NCI-H510A treated with DMSO at 0.1 percent for 48 hours (cell line): ENCODE data around the gene RBM39.
"Not testable (repeated sequence)": the region's sequence is repeated elsewhere in the genome, so short reads cannot be mapped to it uniquely, and the experiment has no call there.

Experiments used
- DNase-seq: peaks from one replicate; lab custom pipeline; 2025; lab: John Stamatoyannopoulos, UW

The RBM39 gene

DNA sequence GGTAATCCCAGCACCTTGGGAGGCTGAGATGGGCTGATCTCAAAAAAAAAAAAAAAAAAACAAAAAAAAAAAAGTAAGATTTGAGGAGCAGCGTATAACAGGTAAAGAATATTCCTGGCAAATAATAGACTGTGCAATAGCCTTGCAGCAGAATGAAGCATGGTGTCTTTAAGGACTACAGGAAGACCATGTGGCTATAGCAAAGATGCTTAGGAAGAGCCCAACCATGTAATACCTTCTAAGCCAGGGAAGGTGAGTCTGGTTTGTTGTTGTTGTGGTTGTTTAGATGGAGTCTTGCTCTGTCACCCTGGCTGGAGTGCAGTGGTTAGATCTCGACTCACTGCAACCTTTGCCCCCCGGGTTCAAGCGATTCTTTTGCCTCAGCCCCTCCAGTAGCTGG lies 14.3 kb upstream of the RBM39 start:
- DNase-seq, result no peak

DNA sequence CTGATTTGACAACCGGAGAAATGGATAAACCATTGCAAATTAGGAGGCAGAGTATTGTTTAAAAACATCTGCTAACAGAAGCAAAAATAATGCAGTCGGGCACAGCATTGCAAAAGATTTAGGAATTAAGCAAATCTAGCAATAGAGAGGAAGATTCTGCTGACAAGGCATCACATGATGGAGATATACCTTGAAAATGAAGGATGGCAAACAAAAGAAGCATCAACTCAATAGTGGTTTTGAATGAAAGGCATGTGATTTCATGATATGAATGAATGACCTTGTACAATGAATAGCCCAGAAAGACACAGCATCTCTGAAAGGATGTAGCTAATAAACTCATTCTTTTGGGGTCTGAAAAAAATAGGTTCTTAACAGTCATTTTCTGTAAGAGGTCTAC lies 8.6 kb upstream of the RBM39 start:
- DNase-seq, result no peak

DNA sequence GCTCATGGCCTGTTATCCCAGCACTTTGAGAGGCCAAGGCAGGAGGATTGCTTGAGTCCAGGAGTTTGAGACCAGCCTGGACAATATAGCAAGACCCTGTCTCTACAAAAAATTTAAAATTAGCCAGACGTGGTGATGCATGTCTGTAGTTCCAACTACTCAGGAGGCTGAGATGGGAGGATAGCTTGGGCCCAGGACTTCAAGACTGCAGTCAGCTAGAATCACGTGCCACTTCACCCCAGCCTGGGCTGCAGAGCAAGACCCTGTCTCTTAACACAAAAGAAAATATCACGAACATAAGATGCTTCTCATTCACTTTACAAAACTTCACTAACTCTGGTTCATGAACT lies 2.4 kb upstream of the RBM39 start:
- not testable (repeated sequence) for DNase-seq

DNA sequence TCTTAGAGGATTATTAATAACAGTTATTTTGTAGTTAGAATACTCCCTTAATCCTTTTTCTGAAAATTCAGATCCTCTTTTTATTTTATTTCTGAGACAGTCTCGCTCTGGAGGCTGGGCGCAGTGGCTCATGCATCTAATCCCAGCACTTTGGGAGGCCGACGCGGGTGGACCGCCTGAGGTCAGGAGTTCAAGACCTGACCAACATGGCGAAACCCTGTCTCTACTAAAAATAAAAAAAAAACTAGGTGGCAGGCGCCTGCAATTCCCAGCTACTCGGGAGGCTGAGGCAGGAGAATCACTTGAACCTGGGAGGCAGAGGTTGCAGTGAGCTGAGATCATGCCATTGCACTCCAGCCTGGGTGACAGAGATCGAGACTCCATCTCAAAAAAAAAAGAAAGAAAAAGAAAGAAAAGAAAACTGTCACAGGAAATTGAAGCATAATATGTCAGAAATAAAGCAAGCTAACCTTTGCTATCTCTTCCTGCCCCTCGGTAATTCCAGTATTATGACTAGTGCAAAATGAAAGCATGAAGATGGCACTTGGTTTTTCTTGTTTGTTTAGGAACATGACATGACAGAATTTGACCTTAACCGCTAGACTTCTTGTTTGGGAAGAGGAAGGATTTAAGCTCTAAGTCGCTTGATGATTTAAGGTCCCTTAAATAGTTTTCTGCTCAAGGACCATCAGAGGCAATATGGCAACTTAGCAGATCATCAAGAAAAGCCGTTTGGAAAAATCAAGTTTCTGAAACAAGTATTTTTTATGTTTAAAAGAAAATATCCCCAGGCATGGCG lies 1.8 kb upstream of the RBM39 start:
- DNase-seq, result no peak

DNA sequence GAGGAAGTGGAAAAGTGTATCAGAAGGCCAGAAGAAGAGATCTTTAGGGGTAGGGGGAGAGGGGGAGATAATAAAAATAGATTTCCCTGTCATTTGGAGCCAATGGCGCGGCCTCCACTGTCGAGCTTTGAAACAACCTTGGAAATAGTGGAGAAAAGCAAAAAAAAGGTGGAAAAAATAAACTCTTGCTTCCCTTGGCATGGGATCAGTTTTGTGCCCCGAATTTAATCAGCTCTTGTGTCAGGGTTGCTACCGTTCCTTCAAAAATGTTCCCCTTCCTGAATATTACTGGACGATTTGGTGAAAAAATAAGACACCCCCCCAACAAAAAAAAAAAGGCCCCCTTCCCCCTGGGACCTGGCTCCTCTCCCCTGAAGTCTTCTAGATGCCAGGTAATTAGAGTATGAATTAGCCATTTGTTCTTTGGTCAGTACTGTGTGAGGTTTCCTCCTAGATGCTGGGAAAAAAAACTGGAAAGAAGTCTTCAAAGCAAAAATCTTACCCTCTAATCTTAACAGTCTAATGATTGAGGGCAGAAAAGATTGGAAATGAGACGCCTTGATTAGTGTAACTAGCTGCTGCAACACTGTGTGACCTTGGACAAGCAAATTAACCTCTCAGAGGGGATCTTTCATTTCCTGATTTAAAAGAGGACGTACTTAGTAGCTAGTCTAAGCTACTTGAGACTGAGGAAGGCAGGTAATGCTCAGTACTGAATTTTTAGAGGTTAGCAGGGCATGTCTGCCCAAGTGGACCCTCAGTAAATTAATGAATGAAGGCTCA lies 872 bp upstream of the RBM39 start:
- DNase-seq, result peak; percentile 44

DNA sequence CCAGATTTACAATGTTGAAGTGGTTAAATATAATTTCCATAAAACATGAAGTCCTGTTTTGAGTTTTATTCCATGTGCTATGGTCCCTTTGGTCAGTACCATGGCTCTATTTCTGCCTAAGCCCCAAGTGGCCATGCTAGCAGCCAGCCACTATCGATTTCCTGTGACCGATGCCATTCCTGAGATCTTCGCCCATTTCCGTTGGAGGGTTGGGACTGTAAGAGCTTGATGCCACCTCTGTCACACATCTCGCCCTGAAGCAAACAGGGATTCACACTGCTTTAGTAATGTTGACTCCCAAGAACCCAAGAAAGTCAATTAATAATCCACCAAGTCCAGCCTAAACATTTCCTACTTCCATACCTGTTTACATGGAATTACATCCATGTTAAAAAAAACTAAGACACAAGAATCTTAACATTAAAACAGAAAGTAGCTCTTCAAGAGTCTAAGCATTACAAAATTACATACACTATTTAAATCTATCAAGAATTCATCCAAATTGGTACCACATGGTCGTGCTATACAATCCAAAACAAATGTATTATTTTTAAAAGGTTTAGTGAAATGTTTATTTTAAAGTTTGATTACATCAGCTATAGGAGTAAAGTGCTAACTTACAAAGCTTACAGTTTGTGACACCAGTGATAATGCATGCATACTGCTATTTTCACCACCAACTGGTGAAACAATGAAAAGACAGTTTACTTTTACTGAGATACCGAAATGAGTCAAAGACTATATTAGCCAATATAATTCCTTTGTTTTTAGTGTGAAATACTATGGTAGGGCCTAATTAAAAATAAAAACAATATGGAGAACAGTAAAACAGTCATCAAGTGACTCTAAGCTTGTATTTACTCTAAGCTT lies 2.5 kb downstream of the RBM39 start:
- no peak for DNase-seq

DNA sequence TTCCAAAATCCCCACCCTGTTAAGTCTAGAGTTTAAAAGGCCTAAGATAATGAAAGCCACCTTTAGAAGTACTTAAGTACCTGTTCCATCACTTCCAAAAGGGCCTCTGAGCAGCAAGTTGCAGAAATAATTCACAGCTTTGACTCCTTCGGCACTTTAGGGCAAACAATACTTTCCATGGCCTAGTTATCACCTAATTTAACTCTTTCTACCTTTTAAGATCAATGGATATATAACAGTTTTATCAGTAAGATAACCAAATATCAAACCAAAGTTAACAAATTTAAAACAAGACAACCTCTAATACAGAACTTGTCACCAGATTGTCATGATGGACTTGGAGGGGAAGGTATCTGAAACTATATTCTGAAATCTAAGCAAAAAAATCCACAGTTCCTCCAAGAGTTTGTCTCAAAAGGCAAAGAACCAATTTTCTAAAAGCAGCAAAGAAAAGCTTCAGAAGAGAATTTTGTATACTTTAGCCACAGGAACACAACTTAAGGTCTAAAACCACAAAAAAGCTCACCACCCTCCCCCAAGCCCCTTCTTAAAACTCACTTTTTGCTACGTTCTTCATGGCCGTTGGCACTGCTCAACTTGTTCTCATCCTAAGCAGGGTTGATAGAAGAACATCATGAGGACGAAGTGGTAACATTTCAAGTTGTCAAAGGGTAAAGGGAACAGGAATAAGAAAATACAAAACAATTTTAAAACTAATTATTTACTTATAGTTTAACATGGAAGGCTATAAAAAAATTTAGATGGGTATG lies 3.5 kb downstream of the RBM39 start:
- no peak for DNase-seq

DNA sequence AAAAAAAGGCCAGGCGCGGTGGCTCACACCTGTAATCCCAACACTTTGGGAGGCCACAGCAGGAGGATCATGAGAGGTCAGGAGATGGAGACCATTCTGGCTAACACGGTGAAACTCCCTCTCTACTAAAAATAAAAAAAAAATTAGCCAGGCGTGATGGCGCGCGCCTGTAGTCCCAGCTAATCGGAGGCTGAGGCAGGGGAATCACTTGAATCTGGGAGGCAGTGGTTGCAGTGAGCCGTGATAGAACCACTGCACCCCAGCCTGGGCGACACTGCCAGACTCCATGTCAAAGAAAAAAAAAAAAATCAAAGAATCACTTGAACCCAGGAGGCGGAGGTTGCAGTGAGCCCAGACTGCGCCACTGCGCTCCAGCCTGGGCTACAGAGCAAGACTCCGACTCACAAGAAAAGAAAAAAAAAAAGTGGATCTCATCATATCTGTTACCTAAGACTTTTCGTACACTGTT lies 4.2 kb downstream of the RBM39 start:
- no peak for DNase-seq

DNA sequence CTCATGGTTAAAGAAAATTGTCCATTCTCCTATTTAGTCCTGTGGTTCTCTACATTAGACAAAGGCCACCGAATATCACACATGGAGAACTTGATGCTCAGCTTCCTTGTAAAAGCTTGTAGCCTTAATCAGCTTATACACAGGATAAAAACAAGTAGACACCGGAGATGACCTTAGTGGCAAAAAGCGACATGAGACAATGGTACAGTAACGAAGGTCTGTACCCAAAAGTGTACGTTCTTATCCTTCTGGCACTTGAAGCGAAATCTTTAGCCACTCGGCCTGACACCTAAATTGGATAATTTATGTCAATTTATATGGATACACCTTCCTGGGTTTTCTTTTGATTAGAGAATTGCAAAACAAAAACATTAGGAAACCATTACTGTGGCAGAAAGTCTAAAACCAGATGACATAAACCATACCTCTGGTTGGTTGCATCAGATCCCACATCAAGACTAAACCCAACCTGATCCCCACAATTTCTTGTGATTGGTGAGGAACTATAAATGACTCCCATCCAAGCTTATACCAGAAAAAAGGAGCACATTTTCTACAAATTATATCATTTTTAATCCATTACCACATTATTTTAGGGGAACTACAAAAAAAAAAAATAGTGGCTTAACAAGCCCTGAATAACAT lies 6.1 kb downstream of the RBM39 start:
- DNase-seq, result no peak

DNA sequence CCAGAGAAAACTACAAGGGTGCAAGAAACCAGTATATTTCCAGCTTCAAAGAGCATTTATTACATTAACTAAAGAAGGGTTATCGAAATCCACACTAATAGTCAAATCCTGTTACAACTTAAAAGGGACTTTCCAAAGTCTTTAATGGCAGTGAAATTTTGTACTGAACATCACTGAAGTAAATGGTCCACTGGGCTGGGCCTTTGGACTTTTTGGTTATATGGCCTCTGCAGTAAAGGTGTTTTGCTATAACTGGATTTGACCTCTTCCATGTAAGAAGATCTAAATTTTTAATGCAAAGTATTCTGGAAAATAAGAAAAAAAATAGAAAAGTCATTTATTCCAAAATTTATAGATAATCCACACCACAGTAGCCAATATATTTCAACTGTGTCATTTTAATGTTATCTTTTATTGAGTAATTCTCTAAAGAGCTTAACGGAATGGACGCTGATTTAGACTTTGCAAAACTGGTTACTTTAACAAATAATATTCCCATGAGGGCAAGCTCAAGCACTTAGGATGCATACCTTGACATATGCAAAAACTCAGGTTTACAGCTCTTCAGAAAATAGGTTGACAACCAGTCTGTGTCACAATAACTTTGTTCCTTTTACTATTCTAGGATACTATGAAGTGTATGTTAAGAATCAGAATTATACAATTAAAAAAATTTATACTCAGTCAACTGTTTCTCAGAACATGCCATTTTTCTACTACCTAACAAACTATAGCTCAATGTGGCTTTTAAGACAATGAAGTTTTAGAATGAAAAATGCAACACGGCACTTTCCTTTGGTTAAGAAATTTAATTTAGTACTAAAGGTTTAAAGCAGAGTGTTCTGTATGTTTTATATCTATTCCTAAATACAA lies 7.0 kb downstream of the RBM39 start:
- no peak for DNase-seq

DNA sequence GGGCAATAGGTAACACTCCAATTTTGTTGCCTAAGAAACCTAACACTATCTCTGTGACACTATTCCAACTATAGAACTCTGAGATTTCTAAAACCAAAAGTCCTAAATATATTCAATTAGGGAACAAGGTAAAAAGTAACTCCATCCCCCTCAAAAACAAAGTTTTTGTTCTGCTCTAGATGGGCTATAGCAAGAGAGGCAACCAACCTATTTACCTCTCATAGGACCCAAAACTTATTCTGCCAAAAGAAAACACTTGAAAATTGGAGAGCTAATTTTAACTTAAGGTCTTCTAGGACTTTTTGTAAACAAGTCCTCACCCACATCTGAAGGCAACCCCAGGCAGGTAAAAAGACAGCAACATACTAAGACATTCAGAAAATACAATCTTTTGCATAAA lies 7.7 kb downstream of the RBM39 start:
- no peak for DNase-seq

DNA sequence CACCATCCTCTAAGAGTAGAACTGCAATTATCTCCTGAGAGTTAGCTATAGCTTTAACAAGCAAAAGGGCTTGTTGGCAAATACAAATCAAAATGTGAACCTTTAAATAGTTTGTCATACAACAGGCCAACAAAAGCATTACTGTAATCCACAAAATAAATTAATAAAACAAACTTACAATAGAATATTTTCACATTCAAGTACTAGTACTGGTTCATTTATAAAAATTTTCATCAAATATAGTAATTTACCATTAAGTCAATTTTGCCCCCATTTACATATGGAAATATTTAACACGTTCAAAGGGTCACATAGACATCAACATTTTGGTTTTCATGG lies 9.4 kb downstream of the RBM39 start:
- no peak for DNase-seq

DNA sequence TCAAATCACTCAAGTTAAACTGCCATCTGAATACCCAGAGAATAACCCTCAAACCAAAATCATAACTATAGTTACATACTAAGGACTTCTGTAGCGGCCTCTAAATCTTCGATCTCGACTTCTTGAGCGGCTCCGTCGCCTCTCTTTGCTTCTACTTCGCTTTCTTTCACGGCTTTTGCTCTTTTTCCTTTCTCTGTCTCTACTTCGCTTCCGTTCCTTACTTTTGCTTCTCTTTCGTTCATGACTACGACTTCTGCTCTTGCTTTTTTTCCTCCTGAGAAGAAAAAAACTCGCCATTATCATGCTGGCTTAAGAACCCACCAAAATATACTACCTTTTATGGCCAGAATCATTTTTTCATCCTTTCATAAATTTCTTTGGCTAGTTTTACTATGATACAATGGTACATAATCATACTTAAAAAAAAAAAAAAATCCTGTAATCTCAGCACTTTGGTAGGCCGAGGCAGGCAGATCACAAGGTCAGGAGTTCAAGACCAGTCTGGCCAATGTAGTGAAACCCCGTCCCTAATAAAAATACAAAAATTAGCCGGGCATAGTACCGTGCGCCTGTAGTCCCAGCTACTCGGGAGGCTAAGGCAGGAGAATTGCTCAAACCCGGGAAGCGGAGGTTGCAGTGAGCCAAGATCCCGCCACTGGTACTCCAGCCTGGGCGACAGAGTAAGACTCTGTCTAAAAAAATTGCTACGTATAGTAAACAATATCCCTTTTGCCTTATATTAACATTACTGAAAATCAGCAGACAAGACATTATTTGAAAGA lies 10.0 kb downstream of the RBM39 start:
- DNase-seq, result no peak

DNA sequence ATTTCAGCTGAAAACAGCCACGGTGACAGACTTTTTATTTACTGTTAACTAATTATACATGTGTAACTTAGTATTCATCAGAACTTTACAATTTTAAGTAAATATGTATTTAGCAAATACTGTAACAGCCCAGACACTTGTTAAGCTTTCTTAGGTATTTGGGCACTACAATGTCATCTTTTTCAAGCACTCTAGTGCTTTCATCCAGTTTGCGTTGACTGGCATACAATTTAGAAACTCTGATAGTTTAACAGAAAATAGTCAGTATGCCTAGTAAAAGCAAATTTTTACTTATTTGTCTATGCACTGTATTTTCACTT lies 10.6 kb downstream of the RBM39 start:
- no peak for DNase-seq

DNA sequence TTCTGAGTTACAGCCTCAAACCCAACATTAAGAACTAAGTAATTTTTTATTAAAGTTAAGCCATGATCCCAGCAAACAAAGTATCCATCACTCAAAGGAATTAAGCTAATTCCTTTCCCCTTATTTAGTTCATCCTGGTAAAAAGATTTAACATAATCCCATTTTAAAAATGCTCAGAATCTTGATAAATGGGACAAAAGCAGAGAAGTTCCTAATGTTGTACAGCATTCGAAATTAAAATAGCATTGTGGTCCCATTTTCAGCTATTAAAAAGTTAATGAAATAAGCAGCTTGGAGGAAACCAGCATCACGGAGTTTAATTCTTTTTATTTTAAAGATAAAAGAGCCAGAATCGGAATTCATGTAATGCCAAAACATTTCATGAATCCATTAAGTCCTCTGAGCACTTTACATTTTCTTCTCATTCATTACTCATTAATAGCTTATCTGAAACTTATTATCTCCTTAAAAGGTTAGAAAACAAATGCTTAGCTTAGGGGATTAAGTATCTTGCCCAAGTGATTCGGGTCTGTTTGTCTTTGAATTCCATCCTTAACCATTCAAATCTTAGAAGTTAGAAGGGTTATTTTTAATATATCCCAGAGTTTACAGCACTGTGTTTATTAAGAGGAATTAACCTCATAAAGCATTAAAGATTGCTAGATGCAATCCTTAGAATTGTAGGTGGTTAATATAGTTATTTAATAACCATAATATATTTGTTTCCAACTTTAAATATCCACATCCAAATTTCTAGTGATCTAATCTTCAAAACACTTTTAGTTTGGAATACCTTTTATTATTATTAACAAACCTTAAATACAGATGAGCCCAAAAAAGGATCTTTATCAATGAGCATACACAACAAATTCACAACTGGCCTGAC lies 11.2 kb downstream of the RBM39 start:
- no peak for DNase-seq

DNA sequence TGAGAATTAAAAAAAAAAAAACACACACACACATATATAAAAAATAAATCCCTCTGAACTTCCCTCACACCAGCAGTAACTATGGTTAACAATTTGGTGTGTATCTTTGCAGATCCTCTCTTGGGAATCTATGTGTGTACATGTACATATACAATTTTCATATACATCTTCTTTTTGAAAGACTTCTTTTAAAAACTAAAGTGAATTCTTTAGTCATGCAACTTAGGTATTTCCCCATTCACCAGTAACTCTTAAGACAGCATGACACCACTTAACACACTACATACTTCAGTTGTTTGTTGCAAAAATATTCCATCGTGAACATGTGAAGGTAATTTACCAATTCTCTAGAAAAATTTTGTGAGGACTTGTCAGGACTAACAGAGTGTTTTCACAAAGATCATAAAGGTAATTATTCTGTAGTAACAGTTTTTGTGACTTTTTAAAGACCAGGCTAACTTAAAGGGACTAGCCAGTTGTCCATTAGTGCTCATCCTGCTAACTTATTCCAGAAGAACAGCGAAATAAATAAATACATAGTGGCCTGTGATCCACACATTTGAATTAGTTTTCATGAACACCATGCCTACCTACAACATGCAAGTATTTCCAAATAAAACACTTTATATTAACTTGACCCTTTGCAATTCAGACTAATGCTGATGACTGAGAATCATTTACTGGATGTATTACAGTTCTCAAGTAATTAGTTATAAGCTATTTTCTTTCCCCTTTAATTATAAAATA lies 12.1 kb downstream of the RBM39 start:
- no peak for DNase-seq

DNA sequence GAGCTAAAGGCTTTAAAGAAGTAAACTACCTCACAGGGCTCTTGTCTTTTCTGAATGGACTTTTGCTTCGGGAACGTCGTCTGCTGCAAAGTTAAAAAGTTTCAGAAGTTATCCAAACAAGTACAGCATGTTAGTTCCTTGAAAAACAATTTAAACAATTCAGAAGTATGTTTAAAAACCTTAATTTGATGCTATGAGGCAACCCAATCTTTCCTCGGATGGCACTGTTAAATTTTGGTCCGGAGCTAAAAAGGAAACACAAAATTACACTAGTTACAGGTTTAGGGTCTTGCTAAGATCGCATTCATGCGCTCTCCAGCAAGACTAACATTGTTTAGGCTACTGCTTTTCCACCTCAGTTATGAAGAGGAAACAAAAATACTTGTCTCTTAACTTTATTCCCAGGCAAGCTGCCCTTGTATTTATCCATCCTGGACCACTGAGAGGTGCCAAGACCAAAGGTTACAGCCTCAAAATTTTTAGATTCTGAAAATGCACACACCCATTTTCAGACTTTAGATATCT lies 12.7 kb downstream of the RBM39 start:
- no peak for DNase-seq
